GM18507 (cell line): ENCODE data around the gene THRAP3.

Experiments
- DNase-seq: peaks from one replicate; pipeline ENCODE4 v3.0.0; 2011; ENCODE audit warnings: low read depth; ENCODE audit not compliant: insufficient read length; ENCODE audit errors: extremely low spot score
- FAIRE-seq: peaks from 2 replicates; lab custom pipeline; 2011; peaks lifted over from hg19 to GRCh38; lab: Jason Lieb, UNC

Gene THRAP3

DNA sequence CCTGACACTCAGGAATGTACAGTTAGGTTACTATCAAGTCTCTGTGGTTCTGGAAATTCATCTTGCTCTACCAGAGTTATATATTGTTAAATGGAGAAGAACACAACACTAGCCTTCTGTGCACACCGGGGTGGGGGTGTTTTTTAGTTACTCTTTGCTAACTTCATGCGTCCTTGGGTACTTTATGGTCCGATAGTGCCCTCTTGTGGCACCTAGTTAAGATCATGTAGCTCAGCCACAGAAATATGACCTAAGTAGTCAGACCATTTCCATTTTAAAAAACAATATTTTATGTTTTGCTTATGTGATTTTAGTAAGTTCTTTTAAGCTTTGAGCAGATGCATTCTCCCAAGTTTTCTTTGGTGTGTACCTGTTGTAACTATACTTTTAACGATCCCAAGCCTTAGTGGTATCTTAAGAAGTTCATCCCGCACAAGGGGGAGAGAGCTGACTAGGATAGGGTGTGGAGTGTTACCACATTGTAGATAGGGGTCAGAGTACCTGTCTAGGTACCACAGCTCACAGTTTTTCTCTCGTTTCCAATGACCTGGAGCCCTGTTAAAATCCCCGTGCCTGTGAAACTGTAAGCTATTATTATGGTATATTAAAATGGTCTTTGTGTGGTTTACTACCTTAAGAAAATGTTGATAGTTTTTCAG lies 61.3 kb downstream of the THRAP3 start:
- FAIRE-seq (peak; percentile 89), DNase-seq (peak; percentile 50)

DNA sequence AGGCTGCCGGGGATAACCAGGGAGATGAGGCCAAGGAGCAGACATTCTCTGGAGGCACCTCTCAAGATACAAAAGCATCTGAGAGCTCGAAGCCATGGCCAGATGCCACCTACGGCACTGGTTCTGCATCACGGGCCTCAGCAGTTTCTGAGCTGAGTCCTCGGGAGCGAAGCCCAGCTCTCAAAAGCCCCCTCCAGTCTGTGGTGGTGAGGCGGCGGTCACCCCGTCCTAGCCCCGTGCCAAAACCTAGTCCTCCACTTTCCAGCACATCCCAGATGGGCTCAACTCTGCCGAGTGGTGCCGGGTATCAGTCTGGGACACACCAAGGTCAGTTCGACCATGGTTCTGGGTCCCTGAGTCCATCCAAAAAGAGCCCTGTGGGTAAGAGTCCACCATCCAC lies 62.6 kb downstream of the THRAP3 start:
- no peak for DNase-seq
- no peak for FAIRE-seq

DNA sequence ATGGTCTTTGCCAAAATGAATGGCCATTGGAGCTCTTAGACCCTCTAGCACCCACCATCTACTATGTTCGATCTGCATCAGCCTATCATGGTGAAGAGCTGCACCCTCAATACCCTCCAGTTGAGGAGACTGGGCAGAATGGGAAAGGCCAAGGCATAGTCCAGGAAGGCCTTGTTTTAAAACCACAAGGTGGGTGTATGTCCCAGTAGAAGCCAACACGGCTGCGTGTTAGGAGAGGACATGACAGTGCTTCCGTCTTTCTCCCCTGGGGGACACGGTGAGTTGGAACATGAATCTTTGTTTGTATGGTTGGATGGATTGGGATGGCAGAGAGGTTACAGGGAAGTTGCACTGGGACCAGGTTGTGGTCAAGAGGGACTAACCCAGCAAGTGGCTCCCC lies 63.4 kb downstream of the THRAP3 start:
- no peak for FAIRE-seq
- DNase-seq: no peak

DNA sequence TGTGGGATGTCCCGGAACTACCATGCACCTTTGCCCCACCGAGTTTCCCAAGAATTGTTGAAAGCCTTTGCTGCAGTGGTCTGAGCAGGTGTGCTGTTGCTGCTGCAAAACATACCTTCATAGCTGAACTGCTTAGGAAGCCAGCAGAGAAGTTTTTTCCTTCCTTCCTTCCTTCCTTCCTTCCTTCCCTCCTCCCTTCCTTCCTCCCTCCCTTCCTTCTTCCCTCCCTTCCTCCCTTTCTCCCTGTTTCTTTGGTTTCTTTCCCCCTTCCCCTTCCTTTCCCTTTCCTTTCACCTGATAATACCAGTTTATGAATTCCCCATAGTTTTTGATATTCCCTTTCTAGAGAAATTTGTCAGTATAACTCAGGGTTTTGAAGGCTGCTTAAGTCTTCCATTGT lies 71.1 kb downstream of the THRAP3 start:
- no peak for FAIRE-seq
- no peak for DNase-seq

DNA sequence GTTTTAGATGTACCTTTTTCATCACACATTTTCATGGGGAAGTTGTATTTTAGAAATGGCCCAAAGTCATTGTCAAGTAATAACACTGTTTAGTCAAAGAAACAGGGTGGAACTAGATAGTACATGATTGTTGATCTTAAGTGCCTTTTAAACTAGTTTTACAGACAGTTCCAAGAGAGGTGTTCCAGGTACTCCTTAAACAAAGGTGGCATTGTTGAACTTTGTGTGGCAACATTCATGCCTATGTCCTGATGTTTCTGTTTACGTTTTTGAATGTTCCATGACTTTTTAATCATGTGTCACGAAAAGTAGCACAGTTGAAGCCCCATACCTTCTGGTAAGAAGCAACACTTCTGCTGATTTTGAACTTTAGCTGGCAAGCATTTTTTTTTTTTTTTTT lies 72.8 kb downstream of the THRAP3 start:
- FAIRE-seq (no peak), DNase-seq (no peak)

DNA sequence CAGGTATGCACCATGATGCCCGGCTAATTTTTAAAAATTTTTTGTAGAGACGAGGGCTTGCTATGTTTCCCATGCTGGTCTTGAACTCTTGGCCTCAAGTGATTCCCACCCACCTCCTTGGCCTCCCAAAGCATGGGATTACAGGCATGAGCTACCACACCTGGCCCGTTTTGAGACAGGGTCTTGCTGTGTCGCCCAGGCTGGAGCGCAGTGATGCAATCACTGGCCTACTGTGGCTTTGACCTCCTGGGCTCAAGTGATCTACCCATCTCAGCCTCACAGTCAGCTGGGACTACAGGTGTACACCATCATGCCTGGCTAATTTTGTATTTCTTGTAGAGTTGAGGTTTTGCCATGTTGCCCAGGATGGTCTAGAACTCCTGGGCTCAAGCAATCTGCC lies 74.4 kb downstream of the THRAP3 start:
- no peak for FAIRE-seq

DNA sequence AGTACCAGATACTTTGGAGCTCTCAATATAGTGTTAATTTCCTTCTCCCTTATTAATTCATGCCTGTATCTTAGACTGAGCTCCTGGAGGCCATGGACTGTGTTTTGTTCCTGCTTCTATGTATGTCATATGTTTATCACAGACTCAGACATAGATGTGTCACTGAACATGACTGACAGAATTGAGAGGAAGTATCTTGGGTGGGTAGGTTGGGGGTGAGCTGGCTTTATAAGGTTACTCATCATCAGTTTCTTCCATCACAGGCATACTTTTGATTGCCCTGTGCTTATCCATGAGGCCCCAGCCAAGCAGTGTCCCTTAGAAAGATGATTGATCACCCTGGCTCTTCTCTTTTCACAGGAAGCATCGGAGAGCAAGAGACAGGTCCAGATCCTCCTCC lies 76.3 kb downstream of the THRAP3 start:
- FAIRE-seq (no peak), DNase-seq (no peak)

More for the DNA sequence above, 74.4 kb downstream of the THRAP3 start:
- DNase-seq: no peak

DNA sequence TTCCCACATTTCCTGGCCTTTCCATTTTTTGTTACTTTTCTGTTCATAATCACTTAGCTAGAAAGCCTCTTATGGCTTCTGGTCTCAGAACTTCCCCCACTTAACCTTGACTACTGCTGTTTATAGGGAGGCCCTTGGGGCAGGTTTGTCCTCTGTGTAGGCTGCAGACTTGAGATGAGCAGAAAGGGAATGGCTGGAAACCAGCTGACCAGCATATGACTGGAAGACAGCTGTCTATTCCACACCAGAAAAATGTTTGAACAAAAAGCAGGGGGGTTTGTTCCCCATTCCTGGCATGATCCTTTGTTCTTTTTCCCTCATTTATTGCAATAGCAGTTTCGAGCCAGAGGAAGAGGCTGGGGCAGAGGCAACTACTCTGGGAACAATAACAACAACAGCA lies 77.0 kb downstream of the THRAP3 start:
- FAIRE-seq: no peak
- DNase-seq: no peak

DNA sequence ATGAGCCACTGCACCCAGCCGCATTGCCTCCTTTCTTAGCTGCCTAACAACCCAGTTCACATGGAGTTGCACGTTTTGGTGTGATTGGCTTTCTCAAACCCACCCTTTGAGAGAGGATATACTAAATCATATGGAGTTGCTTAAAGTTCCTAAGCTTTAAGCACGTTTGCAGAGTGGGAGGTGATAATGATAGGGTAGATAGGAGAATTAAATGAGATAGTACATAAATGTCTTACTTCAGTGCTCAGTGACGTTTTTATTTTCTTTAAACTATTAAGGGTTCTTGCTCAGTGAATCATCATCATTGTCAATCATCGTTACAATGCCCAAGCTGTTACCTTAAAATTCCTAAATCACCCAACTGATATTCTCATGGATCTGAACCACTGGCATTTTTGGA lies 79.0 kb downstream of the THRAP3 start:
- DNase-seq (no peak), FAIRE-seq (no peak)

DNA sequence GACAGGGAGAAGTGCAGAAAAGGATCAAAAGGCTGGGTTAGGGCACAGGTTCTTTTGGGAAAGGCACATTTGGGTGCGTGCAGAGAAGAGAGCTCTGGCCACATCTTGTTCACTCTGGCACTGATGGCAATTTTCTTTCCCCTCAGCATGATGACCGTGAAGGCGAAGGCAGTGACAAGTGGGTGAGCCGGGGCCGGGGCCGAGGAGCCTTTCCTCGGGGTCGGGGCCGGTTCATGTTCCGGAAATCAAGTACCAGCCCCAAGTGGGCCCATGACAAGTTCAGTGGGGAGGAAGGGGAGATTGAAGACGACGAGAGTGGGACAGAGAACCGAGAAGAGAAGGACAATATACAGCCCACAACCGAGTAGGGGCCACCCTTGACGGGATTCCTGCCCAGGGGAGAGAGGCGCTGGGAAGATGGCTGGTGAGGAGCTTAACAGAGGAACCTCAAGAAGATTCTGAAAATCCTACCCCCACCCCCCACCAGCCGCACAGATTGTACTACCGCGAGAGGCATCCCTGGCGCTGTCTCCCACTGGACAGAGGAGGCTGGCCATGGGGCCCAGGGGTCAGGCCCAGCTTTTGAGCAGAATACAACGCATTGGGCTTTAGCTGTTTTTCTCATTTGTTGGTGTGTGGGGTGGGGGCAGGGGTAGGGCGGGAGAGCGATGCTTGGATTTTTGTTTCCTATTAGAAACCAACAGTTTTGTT lies 79.6 kb downstream of the THRAP3 start:
- FAIRE-seq (no peak), DNase-seq (no peak)

DNA sequence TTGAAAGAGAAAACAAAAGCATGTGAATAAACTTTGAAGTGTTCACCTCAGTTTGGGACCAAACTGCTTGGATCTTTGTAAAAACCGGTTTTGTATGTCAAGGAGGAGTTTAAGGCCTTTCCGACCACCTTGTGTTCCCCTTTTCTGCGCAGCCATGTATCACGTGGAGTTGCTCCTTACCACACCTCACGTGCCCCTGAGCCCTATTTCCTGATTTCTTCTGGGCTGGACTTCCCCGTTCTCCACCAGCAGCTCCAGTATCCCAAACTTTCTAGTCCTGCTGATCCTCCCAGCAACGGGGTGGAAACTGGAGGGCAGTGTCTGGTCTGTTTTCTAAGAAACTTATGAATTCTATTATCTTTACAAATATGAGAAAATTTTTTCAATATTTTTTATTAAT lies 80.3 kb downstream of the THRAP3 start:
- no peak for FAIRE-seq
- DNase-seq: no peak

DNA sequence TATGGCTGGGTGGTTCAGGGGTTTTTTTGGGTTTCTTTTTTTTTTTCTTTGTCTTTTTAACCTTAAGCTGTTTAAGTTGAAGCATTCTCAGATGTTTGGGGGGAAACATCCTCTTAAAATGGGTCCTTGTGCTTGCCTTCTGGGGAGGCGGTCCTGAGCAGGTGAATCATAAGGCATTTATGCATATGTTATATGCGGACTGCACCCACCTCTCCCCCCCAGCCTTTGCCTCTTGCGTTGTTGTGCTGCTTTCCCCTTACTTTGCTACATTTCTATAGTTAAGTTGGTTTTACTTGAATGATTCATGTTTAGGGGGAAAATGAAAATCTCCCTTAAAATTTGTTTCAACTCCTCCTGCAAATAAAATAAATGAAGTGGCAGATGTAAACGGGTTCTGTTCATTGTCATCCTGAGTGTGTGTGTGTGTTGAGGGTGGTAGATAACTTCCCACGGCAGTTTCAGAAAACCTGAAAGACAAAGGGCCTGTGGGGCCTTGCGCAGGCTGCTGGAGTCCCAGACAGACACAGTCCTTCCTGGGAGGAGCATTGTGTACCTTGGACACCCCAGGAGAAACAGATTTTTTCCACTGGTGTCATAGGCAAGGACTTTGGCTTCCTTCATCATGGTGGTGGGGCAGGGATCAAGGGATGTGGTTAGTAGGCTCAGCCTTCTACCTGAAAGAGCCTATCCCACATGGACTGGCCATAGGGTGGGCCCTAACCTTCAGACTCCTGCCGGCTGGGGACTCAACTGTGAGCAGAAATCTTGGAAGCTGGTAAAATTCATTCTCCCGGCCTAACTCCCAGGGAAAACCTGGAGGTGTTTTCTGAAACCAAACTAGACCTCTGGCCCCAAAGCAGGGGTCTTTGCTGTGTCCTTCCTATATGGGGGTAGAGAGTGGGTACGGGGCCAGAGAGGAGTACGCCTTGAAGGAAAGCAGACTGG lies 81.0 kb downstream of the THRAP3 start:
- DNase-seq (no peak), FAIRE-seq (no peak)

DNA sequence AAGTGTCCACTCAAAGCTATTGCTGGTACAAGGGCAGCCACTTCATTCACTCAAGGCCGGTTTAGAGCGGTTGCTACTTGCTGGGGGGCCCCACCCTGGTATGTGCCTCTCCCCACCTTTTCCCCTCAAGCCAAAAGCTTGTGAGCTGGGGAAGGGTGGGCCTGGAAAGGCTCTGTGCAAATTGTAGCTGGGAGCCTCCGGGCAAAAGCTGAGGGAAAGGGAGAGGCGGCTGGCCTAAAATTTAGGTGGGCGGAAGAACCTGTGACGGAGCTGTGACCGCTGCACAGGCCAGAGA lies 81.6 kb downstream of the THRAP3 start:
- FAIRE-seq (no peak), DNase-seq (no peak)

DNA sequence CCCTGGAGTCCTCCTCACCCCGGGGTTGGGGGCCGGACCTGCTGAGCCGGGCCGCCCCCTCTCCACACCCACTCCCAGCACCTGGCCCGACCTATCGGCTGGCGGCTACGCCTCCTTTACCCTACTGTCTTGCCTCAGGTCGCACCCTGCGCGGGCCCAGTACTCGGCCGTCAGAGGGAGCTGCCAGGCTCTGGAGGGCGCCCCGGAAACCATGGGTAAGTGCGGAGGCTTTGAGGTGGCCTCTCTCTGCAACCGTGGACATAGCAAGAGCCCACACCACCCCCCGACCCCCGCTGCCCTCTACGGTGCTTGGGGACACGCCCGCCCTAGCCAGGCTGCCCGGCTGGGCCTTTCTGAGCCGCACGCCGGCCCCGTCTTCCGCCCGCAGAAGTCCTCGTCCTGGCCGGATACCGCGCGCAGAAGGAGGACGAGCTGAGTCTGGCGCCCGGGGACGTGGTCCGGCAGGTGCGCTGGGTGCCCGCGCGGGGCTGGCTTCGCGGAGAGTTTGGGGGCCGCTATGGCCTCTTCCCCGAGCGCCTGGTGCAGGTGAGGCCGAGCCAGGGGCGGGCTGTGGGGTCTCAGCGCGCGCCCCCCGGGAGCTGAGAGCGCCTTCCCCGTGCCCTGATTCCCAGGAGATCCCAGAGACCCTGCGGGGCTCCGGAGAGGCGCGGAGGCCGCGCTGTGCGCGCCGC lies 82.1 kb downstream of the THRAP3 start, which contains the start of gene SH3D21:
TSS of gene SH3D21 (plus strand) at position 159 of the 692 bp plus-strand sequence. CDS start at position 212, 53 bp downstream.
- FAIRE-seq: no peak
- DNase-seq: no peak

DNA sequence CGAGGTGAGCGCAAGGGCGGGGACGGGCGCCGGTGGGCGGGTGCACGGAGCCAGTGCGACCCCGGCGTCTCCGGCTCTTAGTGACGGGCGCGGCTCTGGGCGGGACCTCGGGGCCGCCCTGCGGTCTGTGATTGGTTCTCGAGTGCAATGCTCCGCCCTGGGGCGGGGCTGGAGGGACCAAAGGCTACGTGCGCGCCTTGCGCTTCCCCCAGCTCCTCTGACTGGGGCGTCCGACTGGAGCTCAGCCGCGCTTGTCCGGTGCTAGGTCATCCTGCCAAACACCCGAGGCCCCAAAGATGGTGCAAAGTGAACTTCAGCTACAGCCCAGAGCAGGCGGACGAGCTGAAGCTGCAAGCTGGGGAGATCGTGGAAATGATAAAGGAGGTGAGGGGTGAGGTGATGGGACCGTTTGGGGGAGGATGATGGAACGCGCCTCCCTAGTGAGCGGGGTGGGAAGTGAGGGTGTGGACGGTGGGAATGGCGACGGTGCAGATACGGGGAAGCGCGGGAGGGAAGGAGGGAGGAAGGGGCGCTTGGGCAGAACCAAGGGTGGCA lies 82.7 kb downstream of the THRAP3 start:
- FAIRE-seq: peak; percentile 94

DNA sequence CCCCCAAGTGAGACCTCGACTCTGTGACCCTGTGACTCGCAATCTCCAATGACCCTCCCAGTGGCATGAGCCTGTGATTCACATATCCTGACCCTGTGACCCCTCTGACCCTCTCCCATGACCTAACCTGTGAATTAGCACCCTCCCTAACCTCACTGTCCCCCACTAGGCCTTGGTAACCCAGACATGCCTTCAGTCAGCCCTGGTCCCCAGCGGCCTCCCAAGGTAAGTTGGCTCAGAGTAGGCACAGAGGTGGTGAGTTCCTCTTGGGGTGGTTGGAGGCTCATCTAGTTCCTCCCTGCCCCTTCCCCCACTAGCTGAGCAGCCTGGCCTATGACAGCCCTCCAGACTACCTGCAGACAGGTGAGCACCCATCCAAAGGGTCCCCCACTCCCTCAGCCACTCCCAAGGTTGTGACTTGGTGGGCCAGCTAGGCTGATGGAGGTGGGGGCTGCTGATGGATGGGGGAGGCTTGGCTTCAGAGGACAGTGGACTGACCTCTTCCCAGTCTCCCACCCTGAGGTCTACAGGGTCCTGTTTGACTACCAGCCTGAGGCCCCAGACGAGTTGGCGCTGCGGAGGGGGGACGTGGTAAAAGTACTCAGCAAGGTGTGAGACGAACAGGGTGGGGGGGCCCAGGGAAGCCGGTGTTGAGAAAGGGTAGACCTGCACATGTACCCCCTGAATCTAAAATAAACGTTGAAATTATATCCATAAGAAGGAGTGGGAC lies 83.5 kb downstream of the THRAP3 start:
- FAIRE-seq: no peak

More for the DNA sequence above, 82.7 kb downstream of the THRAP3 start:
- peak; percentile 98 for DNase-seq

DNA sequence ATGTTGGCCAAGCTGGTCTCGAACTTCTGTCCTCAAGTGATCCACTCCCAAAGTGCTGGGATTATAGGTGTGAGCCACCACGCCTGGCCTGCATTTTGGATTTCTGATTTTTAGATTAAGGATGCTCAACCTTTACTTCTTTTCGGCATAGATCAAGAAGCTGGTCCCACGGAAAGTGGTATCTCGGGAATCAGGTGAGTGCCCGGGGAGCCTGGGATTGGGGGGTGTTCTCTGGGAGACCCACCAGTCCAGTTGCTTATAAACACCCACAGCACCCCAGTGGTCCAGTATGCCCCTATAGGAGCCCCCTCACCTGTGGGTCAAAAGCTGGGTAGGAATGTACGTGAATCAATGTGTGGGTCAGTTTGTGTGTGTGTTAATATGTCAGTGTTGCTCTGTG lies 85.2 kb downstream of the THRAP3 start:
- DNase-seq (no peak), FAIRE-seq (no peak)

More for the DNA sequence above, 83.5 kb downstream of the THRAP3 start:
- no peak for DNase-seq

DNA sequence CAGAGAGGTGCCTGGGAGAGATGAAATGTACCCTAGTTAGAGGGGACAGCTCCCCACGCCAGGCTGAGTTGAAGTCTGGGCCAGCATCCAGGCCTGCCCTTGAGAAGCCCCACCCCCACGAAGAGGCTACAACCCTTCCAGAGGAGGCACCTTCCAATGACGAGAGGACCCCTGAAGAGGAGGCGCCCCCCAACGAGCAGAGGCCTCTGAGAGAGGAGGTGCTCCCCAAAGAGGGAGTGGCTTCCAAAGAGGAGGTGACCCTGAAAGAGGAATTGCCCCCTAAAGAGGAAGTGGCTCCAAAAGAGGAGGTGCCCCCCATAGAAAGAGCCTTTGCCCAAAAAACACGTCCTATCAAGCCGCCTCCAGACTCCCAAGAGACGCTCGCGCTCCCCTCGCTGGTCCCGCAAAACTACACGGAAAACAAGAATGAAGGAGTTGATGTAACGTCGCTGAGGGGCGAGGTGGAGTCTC lies 96.1 kb downstream of the THRAP3 start:
- FAIRE-seq (no peak), DNase-seq (no peak)

DNA sequence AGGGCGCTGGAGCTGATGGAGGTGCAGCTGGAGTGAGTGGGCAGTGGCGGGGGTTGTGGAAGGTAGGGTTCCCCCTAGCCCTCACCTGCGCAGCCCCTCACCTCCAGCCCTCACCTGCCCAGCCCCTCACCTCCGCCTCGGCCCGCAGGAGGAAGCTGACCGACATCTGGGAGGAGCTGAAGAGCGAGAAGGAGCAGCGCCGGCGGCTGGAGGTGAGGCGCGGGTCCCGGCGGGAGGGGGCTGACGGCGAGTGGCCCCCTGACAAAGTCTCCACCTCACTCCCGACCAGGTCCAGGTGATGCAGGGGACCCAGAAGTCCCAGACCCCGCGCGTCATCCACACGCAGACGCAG lies 96.5 kb downstream of the THRAP3 start:
- DNase-seq (no peak), FAIRE-seq (no peak)
